CD14-positive monocyte (primary cell): ENCODE data around the gene MAML1. TPM values are rescaled to one million over a fixed set of nuclear protein-coding genes. Genes with fewer than 3 reads are reported as not detected.
A peak's percentile ranks its signal among the peaks of the same experiment; 100 is the strongest.

ENCODE experiments used
- DNase-seq, 3 donors: peaks; one replicate each; pipeline ENCODE4 v3.0.0-alpha.2; 2011 to 2022
- H2AFZ ChIP-seq: 2 replicates; pipeline ENCODE4 v1.6.0; 2012; ENCODE audit warnings: mild to moderate bottlenecking, low read depth, low read length, inconsistent platforms; ENCODE audit not compliant: insufficient read depth, poor library complexity, severe bottlenecking
- H3K27ac ChIP-seq, 2 donors: 1 replicate in 1 of 2; 2 replicates in 1 of 2; pipeline ENCODE4 v1.5.1; 2012 to 2013; ENCODE audit warnings: low read length in 2 of 2, control low read depth in 1 of 2, inconsistent platforms in 1 of 2, low read depth in 1 of 2, mild to moderate bottlenecking in 1 of 2
- H3K27me3 ChIP-seq, 2 donors: one replicate each; pipeline versions ENCODE4 v1.6.0 to v1.6.1; 2011 to 2013; ENCODE audit warnings: low read length in 2 of 2; ENCODE audit not compliant: control insufficient read depth in 2 of 2, insufficient read depth in 2 of 2
- H3K36me3 ChIP-seq, 2 donors: replicated peaks in 1 of 2; 1 replicate in 1 of 2; 2 replicates in 1 of 2; pipeline versions ENCODE4 v1.5.1 to v1.6.1; 2012 to 2013; ENCODE audit warnings: low read length in 2 of 2, control low read depth in 1 of 2, inconsistent platforms in 1 of 2, mild to moderate bottlenecking in 1 of 2; ENCODE audit not compliant: insufficient read depth in 2 of 2, control insufficient read depth in 1 of 2
- H3K4me1 ChIP-seq, 2 donors: 1 replicate in 1 of 2; 2 replicates in 1 of 2; pipeline versions ENCODE4 v1.5.1 to v1.6.1; 2012 to 2013; ENCODE audit warnings: low read length in 2 of 2, control low read depth in 1 of 2, inconsistent platforms in 1 of 2, mild to moderate bottlenecking in 1 of 2, moderate library complexity in 1 of 2; ENCODE audit not compliant: insufficient read depth in 2 of 2, control insufficient read depth in 1 of 2
- H3K4me2 ChIP-seq: replicated peaks from 2 replicates; pipeline ENCODE3; 2012; ENCODE audit warnings: low read length, moderate library complexity, mild to moderate bottlenecking; ENCODE audit not compliant: poor library complexity, severe bottlenecking; ENCODE audit errors: extremely low read depth
- H3K4me3 ChIP-seq, 3 experiments: fragments of 200-600 bp in 1 of 3; sonication (generic) in 1 of 3; replicated peaks in 1 of 3; 1 replicate in 2 of 3; 2 replicates in 1 of 3; pipeline ENCODE4 v1.5.1; 2011 to 2013; ENCODE audit warnings: low read length in 3 of 3, mild to moderate bottlenecking in 3 of 3, control low read depth in 2 of 3, low read depth in 2 of 3, inconsistent platforms in 1 of 3, moderate library complexity in 1 of 3
- H3K79me2 ChIP-seq: 2 replicates; pipeline ENCODE4 v1.6.0; 2012; ENCODE audit warnings: mild to moderate bottlenecking, control low read depth, inconsistent platforms, low read length, moderate library complexity; ENCODE audit not compliant: insufficient read depth
- H3K9ac ChIP-seq: 2 replicates; pipeline ENCODE4 v1.6.0; 2017; ENCODE audit warnings: low read length, mild to moderate bottlenecking; ENCODE audit not compliant: insufficient read depth, poor library complexity, severe bottlenecking
- H3K9me3 ChIP-seq, 2 donors: replicated peaks in 1 of 2; 1 replicate in 1 of 2; 2 replicates in 1 of 2; pipeline versions ENCODE4 v1.5.1 to v1.6.1; 2012 to 2013; ENCODE audit warnings: low read length in 2 of 2, control low read depth in 1 of 2; ENCODE audit not compliant: control insufficient read depth in 1 of 2, insufficient read depth in 1 of 2
- H4K20me1 ChIP-seq: 2 replicates; pipeline ENCODE4 v1.6.0; 2012; ENCODE audit warnings: mild to moderate bottlenecking, low read length, control low read depth, moderate library complexity; ENCODE audit not compliant: insufficient read depth
- H3K27ac Mint-ChIP-seq, 7 donors: one replicate each; pipeline ENCODE4 v1.8.0; 2020; ENCODE audit warnings: mild to moderate bottlenecking in 7 of 7, mixed read lengths in 7 of 7, moderate library complexity in 6 of 7, inconsistent platforms in 2 of 7
- H3K27me3 Mint-ChIP-seq, 3 donors: one replicate each; pipeline ENCODE4 v1.8.0; 2021 to 2022; ENCODE audit warnings: low read depth in 3 of 3, mild to moderate bottlenecking in 3 of 3, mixed read lengths in 3 of 3, moderate library complexity in 3 of 3, inconsistent platforms in 1 of 3
- H3K36me3 Mint-ChIP-seq, 2 donors: one replicate each; pipeline ENCODE4 v1.8.0; 2020; ENCODE audit warnings: mixed read lengths in 2 of 2, inconsistent platforms in 1 of 2, mild to moderate bottlenecking in 1 of 2
- H3K4me1 Mint-ChIP-seq: one replicate; pipeline ENCODE4 v1.8.0; 2020; ENCODE audit warnings: mild to moderate bottlenecking, mixed read lengths
- H3K4me3 Mint-ChIP-seq, 2 donors: one replicate each; pipeline ENCODE4 v1.8.0; 2020; ENCODE audit warnings: mild to moderate bottlenecking in 2 of 2, mixed read lengths in 2 of 2, moderate library complexity in 1 of 2
- H3K9me3 Mint-ChIP-seq, 7 donors: one replicate each; pipeline ENCODE4 v1.8.0; 2020 to 2022; ENCODE audit warnings: mixed read lengths in 7 of 7, mild to moderate bottlenecking in 6 of 7, moderate library complexity in 6 of 7, inconsistent platforms in 2 of 7
- CTCF ChIP-seq: fragments of 200-600 bp; IDR thresholded peaks from one replicate; pipeline ENCODE4 v1.8.0; 2022; ENCODE audit warnings: antibody characterized with exemption, mild to moderate bottlenecking
- WGBS: methylation state at CpG from one replicate; pipeline ENCODE4 v1.1.5; 2013; ENCODE audit warnings: missing lambda C conversion rate; ENCODE audit not compliant: insufficient coverage; 5-methylcytosine and 5-hydroxymethylcytosine counted together
- intact Hi-C, 2 donors: fragments of 100-400 bp; cut with micrococcal nuclease; formaldehyde crosslinking; loops; one replicate each; pipeline versions ENCODE4 v1.15.0 to v1.15.1; 2023
- polyA plus RNA-seq, 3 donors: library from polyadenylated mRNA; depleted of rRNA in 1 of 3; unstranded in 2 of 3; stranded (reverse) in 1 of 3; fragments of 300-500 nt in 2 of 3; fragments of >200 nt in 1 of 3; fragmentation: Illumina TruSeq in 2 of 3; gene quantifications; 1 replicate in 2 of 3; 2 replicates in 1 of 3; pipeline ENCODE4 v1.2.3, GENCODE V29; 2012 to 2021

Gene MAML1
- polyA plus RNA-seq, 3 donors = 2.2 to 11.0 (median 2.7) TPM

GRCh38 chr5:179766021-179766725, 33.6 kb downstream of the MAML1 start:
- Histone ChIP-seq H2AFZ (no peak overlapping the region), H3K9me3 (no peaks in the 10 kb centered on the region), H3K4me3 (peak overlapping the region in 1 of 3 experiments; percentile 10), H3K27me3 (no peaks in the 10 kb centered on the region), H3K9ac (no peak overlapping the region), H3K4me1 (peaks cover 93 to 98% of the 10 kb centered on the region in 2 donors), H3K4me2 (peak overlapping the region; percentile 53), H4K20me1 (peaks cover 99% of the 10 kb centered on the region), H3K36me3 (peaks cover 20 to 44% of the 10 kb centered on the region in 2 donors), H3K27ac (peak overlapping the region; percentile 43 to 63), H3K79me2 (peaks cover 97% of the 10 kb centered on the region)
- DNase-seq = peak in 2 of 3 donors; percentile 50 to 76
- Mint-ChIP-seq H3K4me3 (peak overlapping the region in 1 of 2 donors; percentile 67), H3K27ac (peak overlapping the region; percentile 46 to 92 (median 89)), H3K4me1 (peaks cover 96% of the 10 kb centered on the region), H3K9me3 (no peaks in the 10 kb centered on the region), H3K27me3 (peaks cover 0 to 2% (median 0%) of the 10 kb centered on the region in 3 donors), H3K36me3 (peaks cover 45 to 58% of the 10 kb centered on the region in 2 donors)
- no peak for TF ChIP-seq CTCF
- 37% methylated on average over 20 of the region's 20 CpGs for WGBS
- intact Hi-C loops = loop anchor here in 1 of 2 donors (2.0 kb wide), 1 partner anchor 31 kb away; no protein-coding TSS in a partner anchor

- H3K9ac ChIP-seq = no peak overlapping the region
- peak overlapping the region in 6 of 7 donors; percentile 51 to 90 (median 73) for H3K27ac Mint-ChIP-seq
Observed at GRCh38 chr5:179766726-179767455, 34.3 kb downstream of the MAML1 start.

More at GRCh38 chr5:179766726-179767455, 34.3 kb downstream of the MAML1 start:
- no peaks in the 10 kb centered on the region for H3K27me3 ChIP-seq
- no peak overlapping the region for H3K4me3 Mint-ChIP-seq
- peaks cover 96% of the 10 kb centered on the region for H3K4me1 Mint-ChIP-seq
- 55% methylated on average over 10 of the region's 12 CpGs for WGBS
- peaks cover 93 to 98% of the 10 kb centered on the region in 2 donors for H3K4me1 ChIP-seq
- peaks cover 0 to 2% (median 0%) of the 10 kb centered on the region in 3 donors for H3K27me3 Mint-ChIP-seq
- intact Hi-C loops = loop anchor here in 1 of 2 donors (2.0 kb wide), 1 partner anchor 30 kb away; no protein-coding TSS in a partner anchor
- H4K20me1 ChIP-seq = peaks cover 99% of the 10 kb centered on the region
- H2AFZ ChIP-seq = no peak overlapping the region
- H3K27ac ChIP-seq = peak overlapping the region in 1 of 2 donors; percentile 63
- peaks cover 26 to 51% of the 10 kb centered on the region in 2 donors for H3K36me3 ChIP-seq
- no peak overlapping the region for H3K4me2 ChIP-seq
- DNase-seq = peak in 1 of 3 donors; percentile 39
- peaks cover 52 to 65% of the 10 kb centered on the region in 2 donors for H3K36me3 Mint-ChIP-seq
- H3K79me2 ChIP-seq = peaks cover 95% of the 10 kb centered on the region
- no peak overlapping the region for H3K4me3 ChIP-seq
- H3K9me3 Mint-ChIP-seq = no peaks in the 10 kb centered on the region
- no peak for TF ChIP-seq CTCF
- no peaks in the 10 kb centered on the region for H3K9me3 ChIP-seq
